Measurements from ENCODE around the gene DNAAF9. TPM values are rescaled to one million over a fixed set of nuclear protein-coding genes. Genes with fewer than 3 reads are reported as not detected.

The DNAAF9 gene
- total RNA-seq, 1 donor from 2014 or later = 18.6 TPM

DNA sequence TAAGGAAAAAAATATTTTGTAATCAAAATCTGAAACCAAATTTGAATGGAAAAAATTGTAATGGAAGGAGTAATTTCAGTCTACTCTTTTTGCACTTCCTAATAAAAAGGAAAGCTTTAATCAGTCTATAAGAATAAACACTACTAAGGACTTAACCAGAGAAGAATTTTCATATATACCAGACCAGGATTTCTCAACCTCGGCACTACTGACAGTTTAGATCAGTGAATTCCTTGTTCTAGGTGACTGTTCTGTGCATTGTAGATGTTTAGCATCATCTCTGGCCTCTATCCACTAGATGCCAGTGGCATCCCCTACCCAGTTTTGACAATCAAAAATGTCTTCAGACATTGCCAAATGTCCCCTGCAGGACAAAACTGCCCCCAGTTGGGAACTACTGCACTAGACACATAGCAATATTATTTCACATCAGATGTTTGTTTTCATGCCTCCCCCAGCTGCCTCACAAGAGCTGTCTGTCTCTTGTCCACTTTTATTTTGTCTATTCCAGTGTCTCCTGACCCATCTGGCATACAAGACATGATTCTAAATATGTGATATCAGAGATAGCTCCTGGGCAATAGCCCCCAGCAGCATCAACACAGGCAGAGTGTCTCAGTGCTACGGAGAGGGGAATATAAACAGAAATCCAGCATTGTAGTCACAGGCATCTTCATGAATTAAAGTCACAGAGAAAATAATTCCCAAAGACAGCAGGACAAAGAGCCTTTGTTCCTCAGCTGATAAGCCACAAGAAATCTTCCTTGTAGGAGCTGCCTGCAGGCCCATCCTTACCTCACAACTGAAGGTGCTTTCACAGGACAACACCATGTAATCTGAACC lies 27.0 kb downstream of the DNAAF9 start:
- H4K20me1 ChIP-seq (ENCODE audit: insufficient read depth, low read length) = peaks cover 70% of the 10 kb centered on the region
- H3K4me1 Mint-ChIP-seq (ENCODE audit: low read depth, unreplicated experiment) = peaks cover 6% of the 10 kb centered on the region
- no peak overlapping the region for H3K4me2 ChIP-seq (ENCODE audit: low read length)
- H3K9me3 ChIP-seq (ENCODE audit: insufficient read depth, low read depth, low read length) = no peaks in the 10 kb centered on the region
- no peaks in the 10 kb centered on the region for H3K9me3 Mint-ChIP-seq (ENCODE audit: unreplicated experiment)
- peaks cover 20% of the 10 kb centered on the region for H3K36me3 Mint-ChIP-seq (ENCODE audit: low read depth, unreplicated experiment)
- H3K9ac ChIP-seq (ENCODE audit: low read length) = no peak overlapping the region
- H3K36me3 ChIP-seq (ENCODE audit: insufficient read depth, low read length) = peaks cover 13% of the 10 kb centered on the region
- H3K27me3 ChIP-seq (ENCODE audit: insufficient read depth, low read length) = no peaks in the 10 kb centered on the region
- no peaks in the 10 kb centered on the region for H3K4me1 ChIP-seq (ENCODE audit: insufficient read depth, low read length)
- no peak overlapping the region for H3K4me3 ChIP-seq (ENCODE audit: insufficient read depth, low read depth, low read length)
- FAIRE-seq = no peak
- no peak overlapping the region for H3K27ac ChIP-seq (ENCODE audit: low read depth, low read length)
- H2AFZ ChIP-seq (ENCODE audit: low read depth, low read length) = no peak overlapping the region
- H3K27ac Mint-ChIP-seq (ENCODE audit: unreplicated experiment) = no peak overlapping the region
- no peak overlapping the region for H3K4me3 Mint-ChIP-seq (ENCODE audit: unreplicated experiment)
- H3K79me2 ChIP-seq (ENCODE audit: insufficient read depth, low read length) = peaks cover 49% of the 10 kb centered on the region
- no peak for TF ChIP-seq EZH2 (IDR thresholded peaks at IDR 0.05; ENCODE audit: insufficient read depth, low read length)
- TF ChIP-seq, protein P1, sequence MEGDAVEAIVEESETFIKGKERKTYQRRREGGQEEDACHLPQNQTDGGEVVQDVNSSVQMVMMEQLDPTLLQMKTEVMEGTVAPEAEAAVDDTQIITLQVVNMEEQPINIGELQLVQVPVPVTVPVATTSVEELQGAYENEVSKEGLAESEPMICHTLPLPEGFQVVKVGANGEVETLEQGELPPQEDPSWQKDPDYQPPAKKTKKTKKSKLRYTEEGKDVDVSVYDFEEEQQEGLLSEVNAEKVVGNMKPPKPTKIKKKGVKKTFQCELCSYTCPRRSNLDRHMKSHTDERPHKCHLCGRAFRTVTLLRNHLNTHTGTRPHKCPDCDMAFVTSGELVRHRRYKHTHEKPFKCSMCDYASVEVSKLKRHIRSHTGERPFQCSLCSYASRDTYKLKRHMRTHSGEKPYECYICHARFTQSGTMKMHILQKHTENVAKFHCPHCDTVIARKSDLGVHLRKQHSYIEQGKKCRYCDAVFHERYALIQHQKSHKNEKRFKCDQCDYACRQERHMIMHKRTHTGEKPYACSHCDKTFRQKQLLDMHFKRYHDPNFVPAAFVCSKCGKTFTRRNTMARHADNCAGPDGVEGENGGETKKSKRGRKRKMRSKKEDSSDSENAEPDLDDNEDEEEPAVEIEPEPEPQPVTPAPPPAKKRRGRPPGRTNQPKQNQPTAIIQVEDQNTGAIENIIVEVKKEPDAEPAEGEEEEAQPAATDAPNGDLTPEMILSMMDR (IDR thresholded peaks at IDR 0.05; ENCODE audit: insufficient read depth, low read depth, low read length) = no peak
- no peaks in the 10 kb centered on the region for H3K27me3 Mint-ChIP-seq (ENCODE audit: low read depth, unreplicated experiment)
- no peak for DNase-seq (ENCODE audit: low read depth)

DNA sequence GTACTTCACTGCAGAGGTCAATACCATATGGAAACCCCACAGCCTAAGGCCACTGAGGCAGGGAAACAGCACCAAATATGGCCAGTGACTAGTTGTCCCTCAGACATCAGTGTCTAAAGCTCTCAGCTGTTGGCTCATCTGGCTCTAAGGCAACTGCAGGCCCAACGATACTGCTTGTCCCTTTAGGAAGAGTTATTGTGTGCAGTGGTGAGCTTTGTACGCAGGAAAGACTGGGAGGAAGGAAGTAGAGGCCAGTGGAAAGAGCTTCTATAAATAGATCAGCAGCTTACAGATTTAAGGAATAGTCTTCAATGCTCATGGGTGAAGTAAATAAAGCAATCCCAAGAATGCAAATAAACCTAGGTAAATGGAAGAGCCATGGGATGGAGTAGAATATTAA lies 29.3 kb downstream of the DNAAF9 start:
- H3K9me3 Mint-ChIP-seq (ENCODE audit: unreplicated experiment) = no peaks in the 10 kb centered on the region
- Histone ChIP-seq H3K79me2 (ENCODE audit: insufficient read depth, low read length) (peaks cover 26% of the 10 kb centered on the region), H4K20me1 (ENCODE audit: insufficient read depth, low read length) (peaks cover 50% of the 10 kb centered on the region), H3K27me3 (ENCODE audit: insufficient read depth, low read length) (no peaks in the 10 kb centered on the region), H3K9me3 (ENCODE audit: insufficient read depth, low read depth, low read length) (no peaks in the 10 kb centered on the region), H3K9ac (ENCODE audit: low read length) (no peak overlapping the region), H3K4me3 (ENCODE audit: insufficient read depth, low read depth, low read length) (no peak overlapping the region), H3K4me2 (ENCODE audit: low read length) (no peak overlapping the region), H3K36me3 (ENCODE audit: insufficient read depth, low read length) (peaks cover 34% of the 10 kb centered on the region), H3K4me1 (ENCODE audit: insufficient read depth, low read length) (no peaks in the 10 kb centered on the region), H3K27ac (ENCODE audit: low read depth, low read length) (no peak overlapping the region), H2AFZ (ENCODE audit: low read depth, low read length) (no peak overlapping the region)
- H3K4me1 Mint-ChIP-seq (ENCODE audit: low read depth, unreplicated experiment) = peaks cover 6% of the 10 kb centered on the region
- peaks cover 32% of the 10 kb centered on the region for H3K36me3 Mint-ChIP-seq (ENCODE audit: low read depth, unreplicated experiment)
- no peak overlapping the region for H3K27ac Mint-ChIP-seq (ENCODE audit: unreplicated experiment)
- no peak overlapping the region for H3K4me3 Mint-ChIP-seq (ENCODE audit: unreplicated experiment)
- TF ChIP-seq, protein P1 (IDR thresholded peaks at IDR 0.05; ENCODE audit: insufficient read depth, low read depth, low read length) = no peak
- TF ChIP-seq EZH2 (IDR thresholded peaks at IDR 0.05; ENCODE audit: insufficient read depth, low read length) = no peak
- DNase-seq (ENCODE audit: low read depth) = no peak
- FAIRE-seq = no peak
- no peaks in the 10 kb centered on the region for H3K27me3 Mint-ChIP-seq (ENCODE audit: low read depth, unreplicated experiment)

DNA sequence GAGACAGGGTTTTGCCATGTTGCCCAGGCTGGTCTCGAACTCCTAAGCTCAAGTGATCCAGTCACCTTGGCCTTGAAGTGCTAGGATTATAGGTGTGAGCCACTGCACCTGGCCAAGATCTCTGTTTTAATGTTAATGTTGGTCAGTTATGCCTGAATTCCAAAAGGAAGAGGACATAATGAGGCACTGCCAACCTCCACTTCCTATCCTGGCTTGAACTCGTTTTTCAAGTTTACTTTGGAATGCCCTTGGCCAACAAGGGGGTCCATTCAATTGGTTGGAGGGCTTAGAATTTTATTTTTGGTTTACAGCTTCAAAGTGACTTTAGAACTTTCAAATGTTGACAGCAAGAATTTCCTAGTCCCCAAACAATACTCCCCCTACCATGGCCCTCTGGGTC lies 29.8 kb downstream of the DNAAF9 start:
- TF ChIP-seq, protein P1 (IDR thresholded peaks at IDR 0.05; ENCODE audit: insufficient read depth, low read depth, low read length) = no peak
- no peak for TF ChIP-seq EZH2 (IDR thresholded peaks at IDR 0.05; ENCODE audit: insufficient read depth, low read length)
- Mint-ChIP-seq H3K4me1 (ENCODE audit: low read depth, unreplicated experiment) (peaks cover 6% of the 10 kb centered on the region), H3K27me3 (ENCODE audit: low read depth, unreplicated experiment) (no peaks in the 10 kb centered on the region), H3K36me3 (ENCODE audit: low read depth, unreplicated experiment) (peaks cover 34% of the 10 kb centered on the region), H3K4me3 (ENCODE audit: unreplicated experiment) (no peak overlapping the region), H3K9me3 (ENCODE audit: unreplicated experiment) (no peaks in the 10 kb centered on the region), H3K27ac (ENCODE audit: unreplicated experiment) (no peak overlapping the region)
- FAIRE-seq (no peak), DNase-seq (ENCODE audit: low read depth) (no peak)
- Histone ChIP-seq H3K4me3 (ENCODE audit: insufficient read depth, low read depth, low read length) (no peak overlapping the region), H3K4me1 (ENCODE audit: insufficient read depth, low read length) (no peaks in the 10 kb centered on the region), H3K36me3 (ENCODE audit: insufficient read depth, low read length) (peaks cover 34% of the 10 kb centered on the region), H3K27ac (ENCODE audit: low read depth, low read length) (no peak overlapping the region), H3K79me2 (ENCODE audit: insufficient read depth, low read length) (peaks cover 21% of the 10 kb centered on the region), H3K27me3 (ENCODE audit: insufficient read depth, low read length) (no peaks in the 10 kb centered on the region), H3K9ac (ENCODE audit: low read length) (no peak overlapping the region), H2AFZ (ENCODE audit: low read depth, low read length) (no peak overlapping the region), H3K9me3 (ENCODE audit: insufficient read depth, low read depth, low read length) (no peaks in the 10 kb centered on the region), H4K20me1 (ENCODE audit: insufficient read depth, low read length) (peaks cover 45% of the 10 kb centered on the region), H3K4me2 (ENCODE audit: low read length) (no peak overlapping the region)
